ENCODE measurements around the gene OSBPL1A.
A peak's percentile ranks its signal among the peaks of the same experiment; 100 is the strongest.

Gene OSBPL1A

DNA sequence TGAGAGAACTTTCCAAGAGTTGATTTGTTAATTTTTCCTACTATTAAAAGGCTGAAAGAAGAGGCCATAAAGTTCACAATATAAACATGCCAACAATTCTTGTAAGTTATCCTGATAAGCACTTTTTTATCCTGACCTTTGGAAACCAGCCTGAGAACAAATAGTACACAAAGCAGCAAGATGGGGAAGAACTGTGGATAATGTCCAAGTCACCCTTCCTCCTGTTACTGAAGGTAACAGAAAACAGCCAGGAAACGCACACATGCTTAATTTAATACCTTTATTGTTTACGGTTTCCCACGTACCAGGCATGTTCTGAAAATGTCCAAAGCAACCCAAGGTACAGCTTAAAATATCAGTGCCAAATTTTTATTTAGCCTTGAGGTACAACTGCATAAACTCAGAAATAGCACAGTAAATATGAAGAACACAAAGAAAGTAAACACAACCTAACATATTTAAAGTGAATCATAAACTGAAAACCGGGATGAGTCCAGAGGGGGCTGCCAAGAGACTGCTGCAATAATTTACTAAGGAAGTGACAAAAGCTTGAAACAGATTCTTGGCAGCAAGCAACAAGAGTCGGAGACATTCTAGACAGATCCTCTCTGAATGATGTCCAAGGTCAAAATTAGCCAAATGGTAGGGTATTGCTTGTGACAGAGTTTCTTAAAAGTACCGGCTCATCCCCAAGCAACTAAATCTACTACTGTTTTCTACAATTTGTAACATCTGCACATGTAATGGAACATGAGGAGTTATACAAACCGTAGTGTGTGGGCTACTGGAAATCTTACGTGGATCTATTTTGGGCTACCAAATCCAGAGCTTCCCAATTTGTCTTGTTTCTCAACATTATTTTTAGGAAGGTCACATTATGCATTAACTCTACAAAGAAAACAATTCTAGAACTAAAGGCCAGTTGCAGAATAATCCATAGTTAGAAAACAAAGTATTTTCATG lies 165.6 kb downstream of the OSBPL1A start:
- DNase-seq (ENCODE audit: insufficient read length, low spot score) (no peak), FAIRE-seq (no peak)

- no peak for FAIRE-seq
- DNase-seq (ENCODE audit: insufficient read length, low spot score): no peak
These were observed 166.9 kb downstream of the OSBPL1A start for GRCh38 chr18:24230766-24231165.

DNA sequence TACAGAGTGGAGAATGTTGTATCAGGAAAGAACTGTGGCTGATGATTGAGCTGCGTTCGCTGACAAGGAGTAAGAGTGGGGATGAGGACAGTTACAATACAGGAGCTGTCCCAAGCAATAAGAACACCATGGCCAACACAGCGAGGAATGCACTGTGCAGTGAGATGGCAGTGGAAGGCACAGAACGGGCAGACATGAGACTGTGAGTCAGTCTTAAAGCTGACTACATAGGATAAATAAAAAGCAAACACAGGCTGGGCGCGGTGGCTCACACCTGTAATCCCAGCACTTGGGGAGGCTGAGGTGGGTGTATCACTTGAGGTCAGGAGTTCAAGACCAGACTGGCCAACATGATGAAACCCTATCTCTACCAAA lies 169.0 kb downstream of the OSBPL1A start:
- peak; percentile 4 for FAIRE-seq

GRCh38 chr18:24227977-24228666 lies 169.5 kb downstream of the OSBPL1A start:
- no peak for DNase-seq (ENCODE audit: insufficient read length, low spot score)
- no peak for FAIRE-seq

More for the DNA sequence above, 169.0 kb downstream of the OSBPL1A start:
- no peak for DNase-seq (ENCODE audit: insufficient read length, low spot score)

- DNase-seq (ENCODE audit: insufficient read length, low spot score): no peak
- no peak for FAIRE-seq
These were observed 177.3 kb downstream of the OSBPL1A start for GRCh38 chr18:24220318-24220688.

- FAIRE-seq (no peak), DNase-seq (ENCODE audit: insufficient read length, low spot score) (no peak)
These were observed 177.9 kb downstream of the OSBPL1A start for GRCh38 chr18:24219561-24220317.

DNA sequence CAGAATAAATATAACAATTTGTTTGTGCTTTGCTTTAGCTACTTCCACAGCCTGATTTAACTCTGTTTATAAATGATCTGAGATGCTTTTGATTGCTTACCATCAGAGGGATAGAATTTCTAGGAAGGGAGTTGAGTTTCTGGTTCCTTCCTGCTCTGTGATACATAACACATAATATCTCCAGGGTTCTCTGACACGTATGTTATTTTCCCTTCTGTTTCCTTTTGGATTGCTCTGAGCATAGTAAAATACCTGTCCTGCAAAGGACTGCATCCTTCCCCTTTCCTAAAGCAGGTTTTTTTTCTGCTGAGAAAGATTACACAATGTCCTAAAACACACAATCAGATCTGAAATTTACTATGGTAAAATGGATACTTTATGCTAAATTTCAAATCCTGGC lies 182.7 kb downstream of the OSBPL1A start:
- no peak for FAIRE-seq
- DNase-seq (ENCODE audit: insufficient read length, low spot score): no peak

DNA sequence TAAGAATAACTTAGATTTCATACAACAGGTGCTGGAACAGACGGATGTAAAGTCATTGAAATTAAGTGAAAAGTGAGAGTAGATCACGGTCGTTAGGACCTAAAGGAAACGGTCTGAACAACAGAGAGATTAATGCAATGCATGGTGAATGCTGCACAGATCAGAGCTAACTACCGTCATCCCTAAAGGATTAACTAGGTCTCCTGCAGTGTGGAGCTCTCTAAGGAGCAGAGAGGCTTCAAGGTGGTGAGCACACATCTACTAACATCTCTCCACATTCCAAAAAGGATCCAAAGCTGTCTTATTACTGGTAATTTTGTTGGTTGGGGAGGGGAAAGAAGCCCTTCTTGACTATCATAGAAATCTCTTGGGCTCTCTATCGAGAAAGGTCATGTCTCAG lies 183.5 kb downstream of the OSBPL1A start:
- DNase-seq (ENCODE audit: insufficient read length, low spot score) (no peak), FAIRE-seq (no peak)

DNA sequence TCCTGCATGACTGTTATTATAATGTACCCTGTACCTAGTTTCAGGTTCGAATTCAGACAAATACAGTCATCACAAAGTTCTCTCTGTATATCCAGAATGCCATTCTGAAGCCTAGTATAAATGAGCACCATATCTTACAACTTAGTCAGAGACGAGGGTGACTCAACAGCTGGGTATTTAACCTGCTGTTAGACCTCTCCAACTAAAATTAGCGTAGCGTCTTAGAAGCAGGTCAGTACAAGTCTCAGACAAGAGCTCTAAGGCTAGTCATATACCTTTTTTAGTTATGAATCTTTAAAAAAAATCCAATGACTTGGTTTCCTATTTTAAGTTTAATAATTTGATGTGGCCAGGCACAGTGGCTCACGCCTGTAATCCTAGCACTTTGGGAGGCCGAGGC lies 184.7 kb downstream of the OSBPL1A start:
- peak; percentile 54 for DNase-seq (ENCODE audit: insufficient read length, low spot score)
- no peak for FAIRE-seq

DNA sequence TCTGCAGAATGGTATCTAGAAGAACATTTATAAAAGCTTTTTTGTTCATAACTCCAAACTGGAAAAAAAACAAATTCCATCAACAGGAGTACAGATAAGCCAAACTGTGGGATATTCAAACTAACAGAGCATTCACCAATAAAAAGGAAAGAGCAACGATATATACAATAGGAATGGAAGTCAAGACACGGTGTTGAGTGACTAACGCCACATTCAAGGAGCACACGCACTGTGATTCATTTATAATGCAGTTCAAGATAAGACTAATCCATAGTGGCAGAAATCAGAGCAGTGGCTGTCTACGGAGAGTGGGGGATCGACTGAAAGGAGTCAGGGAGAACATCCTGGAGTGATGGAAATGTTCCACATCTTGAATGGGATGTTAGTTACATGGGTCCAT lies 188.1 kb downstream of the OSBPL1A start:
- no peak for FAIRE-seq
- no peak for DNase-seq (ENCODE audit: insufficient read length, low spot score)

DNA sequence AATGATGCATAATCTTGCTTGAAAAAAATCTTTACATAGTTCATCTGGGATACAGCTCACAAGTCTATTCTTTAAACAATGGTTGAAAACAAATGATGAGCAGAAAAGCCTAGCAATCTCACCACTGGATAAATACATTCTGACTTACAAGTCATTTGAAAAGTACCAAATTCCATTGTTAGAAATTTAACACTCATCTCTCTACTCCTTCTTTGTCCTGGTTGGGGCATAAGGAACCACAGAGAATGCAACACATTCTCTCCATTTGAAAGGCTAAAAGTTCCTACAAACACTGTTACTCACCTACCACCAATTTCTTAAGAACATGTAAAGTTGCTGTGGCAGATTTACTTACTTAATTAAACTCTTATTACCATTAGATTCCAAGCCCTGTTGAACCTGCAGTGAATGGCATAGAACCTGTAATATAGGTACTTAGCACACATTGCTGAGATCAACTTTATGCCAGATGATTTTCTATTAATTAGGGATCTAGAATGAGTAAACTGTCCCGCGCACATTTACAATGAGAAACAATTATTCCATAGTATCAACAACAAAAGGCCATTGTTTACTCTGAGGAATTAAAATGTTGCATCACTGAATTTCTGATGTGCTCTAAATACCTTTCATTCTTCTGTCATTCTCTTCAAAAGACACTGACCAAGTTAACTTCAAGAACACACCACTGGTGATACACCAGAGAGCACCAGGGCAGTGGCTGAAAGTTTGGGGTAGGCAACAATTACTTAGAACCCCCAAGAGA lies 189.2 kb downstream of the OSBPL1A start:
- DNase-seq (ENCODE audit: insufficient read length, low spot score): no peak
- no peak for FAIRE-seq

DNA sequence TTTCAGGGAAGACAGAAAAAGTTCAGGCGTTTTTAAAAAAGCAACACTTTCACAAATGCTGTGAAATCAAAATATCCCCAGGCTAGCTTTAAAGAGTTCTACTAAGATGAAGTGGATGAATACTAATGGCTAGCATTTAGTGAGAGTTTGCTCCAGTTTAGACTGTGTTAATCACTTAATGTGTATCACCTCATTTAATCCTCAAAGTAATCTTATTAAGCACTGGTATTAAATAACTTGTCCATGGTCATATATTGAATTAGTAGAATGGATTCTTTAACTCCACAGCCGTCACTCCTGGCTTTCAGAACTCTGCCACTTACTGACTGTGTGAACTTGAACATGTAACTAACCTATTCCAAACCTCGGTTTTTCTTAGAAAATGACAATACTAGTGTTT lies 192.7 kb downstream of the OSBPL1A start:
- DNase-seq (ENCODE audit: insufficient read length, low spot score): no peak
- no peak for FAIRE-seq

GRCh38 chr18:24201699-24202687 lies 195.6 kb downstream of the OSBPL1A start:
- DNase-seq (ENCODE audit: insufficient read length, low spot score) (no peak), FAIRE-seq (no peak)

DNA sequence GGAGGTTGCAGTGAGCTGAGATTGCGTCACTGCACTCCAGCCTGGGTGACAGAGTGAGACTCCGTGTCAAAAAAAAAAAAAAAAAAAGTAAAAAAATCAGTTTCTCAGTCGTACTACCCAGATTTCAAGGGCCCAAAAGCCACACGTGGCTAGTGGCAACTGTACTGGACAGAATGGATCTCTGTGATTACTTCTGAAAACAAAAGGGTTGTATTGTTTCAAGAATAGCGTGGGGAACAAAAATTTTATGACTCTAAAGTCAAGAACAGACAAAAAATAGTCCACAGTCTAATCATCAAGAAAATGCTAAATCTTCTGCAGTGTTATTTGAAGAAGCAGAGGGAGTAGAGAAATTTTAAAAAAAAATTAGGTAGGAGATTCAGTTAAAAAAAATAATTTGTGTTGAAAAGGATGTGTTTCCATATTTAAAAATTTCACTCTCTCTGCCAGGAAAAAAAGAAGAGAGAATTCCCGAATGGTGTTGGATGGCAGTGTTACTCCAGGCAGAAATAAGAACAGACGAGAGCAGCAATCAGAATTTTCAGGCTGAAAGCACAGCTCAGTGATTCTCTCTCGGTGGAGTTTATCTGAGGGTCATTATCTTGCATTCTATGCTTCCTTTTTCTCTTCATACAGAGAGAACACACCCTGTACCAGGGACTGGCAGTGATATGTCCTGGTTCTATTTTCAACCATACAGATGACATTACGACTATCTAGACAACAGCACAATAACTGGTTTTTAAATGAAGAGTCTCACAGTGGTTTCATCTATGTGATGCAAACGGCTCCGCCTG lies 196.9 kb downstream of the OSBPL1A start:
- no peak for DNase-seq (ENCODE audit: insufficient read length, low spot score)
- FAIRE-seq: no peak

- FAIRE-seq: peak; percentile 23
- DNase-seq (ENCODE audit: insufficient read length, low spot score): no peak
These were observed 198.2 kb downstream of the OSBPL1A start for GRCh38 chr18:24199372-24199962.

DNA sequence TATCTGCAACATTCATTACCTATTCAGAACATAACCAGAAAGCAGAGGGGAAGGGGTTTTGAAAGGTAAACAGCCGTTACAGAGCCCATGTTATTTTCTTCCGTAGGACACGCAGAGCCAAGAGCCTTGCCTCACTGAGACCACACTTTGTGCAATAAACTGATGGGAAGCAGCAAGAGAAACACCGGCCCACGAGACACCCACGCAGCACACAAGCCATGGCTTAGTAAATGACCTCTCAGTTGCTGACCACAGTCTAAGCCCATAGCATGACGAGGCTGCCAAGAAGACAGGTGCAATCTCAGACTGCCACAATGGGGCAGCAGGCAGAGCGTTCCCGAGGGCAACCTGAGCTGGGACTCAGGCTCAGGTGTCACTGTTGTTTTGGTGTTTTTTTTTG lies 199.2 kb downstream of the OSBPL1A start:
- no peak for DNase-seq (ENCODE audit: insufficient read length, low spot score)
- no peak for FAIRE-seq

DNA sequence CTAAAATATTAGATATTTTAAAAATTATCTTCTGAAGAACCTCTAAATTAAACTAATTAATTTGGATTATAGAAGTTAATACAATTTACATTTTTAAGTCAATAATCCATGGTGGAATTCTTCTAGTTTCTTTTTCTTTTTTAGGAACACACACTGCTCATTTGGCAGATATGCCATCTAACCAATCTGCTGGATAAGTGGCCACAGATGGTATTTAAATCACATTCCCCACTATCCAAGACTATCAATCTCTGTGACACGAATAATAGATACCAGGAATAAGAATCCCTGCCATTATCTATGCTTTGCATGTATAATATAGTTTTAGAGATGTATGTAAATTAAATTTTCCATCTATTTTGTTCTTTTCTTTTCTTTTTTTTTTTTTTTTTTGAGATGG lies 200.2 kb downstream of the OSBPL1A start:
- DNase-seq (ENCODE audit: insufficient read length, low spot score) (no peak), FAIRE-seq (no peak)

- DNase-seq (ENCODE audit: insufficient read length, low spot score) (no peak), FAIRE-seq (no peak)
These were observed 200.9 kb downstream of the OSBPL1A start for GRCh38 chr18:24196764-24197163.

All from HTR-8/SVneo (cell line).